ENCODE data around the gene SYNDIG1. TPM values are rescaled to one million over a fixed set of nuclear protein-coding genes. Genes with fewer than 3 reads are reported as not detected.

Gene SYNDIG1
- 1.9 TPM for polyA plus RNA-seq (2013, experiment 1 of 2)
- polyA plus RNA-seq (2013, experiment 2 of 2) = 1.7 TPM

GRCh38 chr20:24469116-24469893, at the start of gene SYNDIG1:
SYNDIG1 (plus strand) TSS chr20:24469629; CDS start chr20:24543098, 73,469 bp downstream.
- Histone ChIP-seq H2BK5ac (ENCODE audit: low read length) (peak within 1 kb of the TSS; percentile 68), H3K4ac (ENCODE audit: low read depth, low read length) (peak within 1 kb of the TSS; percentile 90), H4K8ac (ENCODE audit: low read depth, low read length) (no peak within 1 kb of the TSS), H2BK15ac (replicated peaks; ENCODE audit: low read depth) (peak within 1 kb of the TSS; percentile 0), H3K36me3 (ENCODE audit: control insufficient read depth, insufficient read depth, low read length) (no peaks in the 10 kb centered on the region), H3K4me3 (ENCODE audit: low read length) (peak within 1 kb of the TSS; percentile 83), H3K79me1 (ENCODE audit: low read length) (peaks cover 15% of the 10 kb centered on the region), H3K79me2 (ENCODE audit: control insufficient read depth, insufficient read depth, low read length) (peaks cover 27% of the 10 kb centered on the region), H3K4me1 (ENCODE audit: control insufficient read depth, low read depth, low read length) (peaks cover 20% of the 10 kb centered on the region), H3K4me2 (ENCODE audit: low read length) (peak within 1 kb of the TSS; percentile 100), H3K27ac (ENCODE audit: low read depth, low read length) (peak within 1 kb of the TSS; percentile 48), H2BK120ac (ENCODE audit: low read depth, low read length) (peak within 1 kb of the TSS; percentile 14), H3K23ac (ENCODE audit: low read length) (peak within 1 kb of the TSS; percentile 99), H3K56ac (ENCODE audit: low read length) (peak within 1 kb of the TSS; percentile 84), H2AK5ac (ENCODE audit: low read length) (no peak within 1 kb of the TSS), H4K5ac (ENCODE audit: low read length) (no peak within 1 kb of the TSS), H3K27me3 (ENCODE audit: insufficient read depth, low read length, poor library complexity) (no peaks in the 10 kb centered on the region), H3K18ac (ENCODE audit: low read length) (peak within 1 kb of the TSS; percentile 24), H3K9ac (ENCODE audit: low read length) (peak within 1 kb of the TSS; percentile 71)
- WGBS (ENCODE audit: extremely low coverage, insufficient coverage, low lambda C conversion rate) = no CpG with 5 or more reads among the region's 91 CpGs
- peak; percentile 90 for DNase-seq

GRCh38 chr20:24419786-24420185, 49.6 kb upstream of the SYNDIG1 start:
- H2BK120ac ChIP-seq (ENCODE audit: low read depth, low read length) = no peak overlapping the region
- H3K4me1 ChIP-seq (ENCODE audit: control insufficient read depth, low read depth, low read length) = no peaks in the 10 kb centered on the region
- no peak overlapping the region for H3K4me2 ChIP-seq (ENCODE audit: low read length)
- no peaks in the 10 kb centered on the region for H3K27me3 ChIP-seq (ENCODE audit: insufficient read depth, low read length, poor library complexity)
- H3K9ac ChIP-seq (ENCODE audit: low read length) = no peak overlapping the region
- no peak overlapping the region for H4K5ac ChIP-seq (ENCODE audit: low read length)
- no peak overlapping the region for H3K27ac ChIP-seq (ENCODE audit: low read depth, low read length)
- peak; percentile 70 for DNase-seq
- H3K4ac ChIP-seq (ENCODE audit: low read depth, low read length) = no peak overlapping the region
- no peaks in the 10 kb centered on the region for H3K79me2 ChIP-seq (ENCODE audit: control insufficient read depth, insufficient read depth, low read length)
- no peak overlapping the region for H2BK15ac ChIP-seq (replicated peaks; ENCODE audit: low read depth)
- no peak overlapping the region for H2AK5ac ChIP-seq (ENCODE audit: low read length)
- no peaks in the 10 kb centered on the region for H3K79me1 ChIP-seq (ENCODE audit: low read length)
- H2BK5ac ChIP-seq (ENCODE audit: low read length) = no peak overlapping the region
- no peak overlapping the region for H3K23ac ChIP-seq (ENCODE audit: low read length)
- H3K4me3 ChIP-seq (ENCODE audit: low read length) = no peak overlapping the region
- H4K8ac ChIP-seq (ENCODE audit: low read depth, low read length) = no peak overlapping the region
- H3K56ac ChIP-seq (ENCODE audit: low read length) = no peak overlapping the region
- no peak overlapping the region for H3K18ac ChIP-seq (ENCODE audit: low read length)
- no peaks in the 10 kb centered on the region for H3K36me3 ChIP-seq (ENCODE audit: control insufficient read depth, insufficient read depth, low read length)
- WGBS (ENCODE audit: extremely low coverage, insufficient coverage, low lambda C conversion rate) = no CpG with 5 or more reads among the region's 6 CpGs

- no peaks in the 10 kb centered on the region for H3K4me1 ChIP-seq (ENCODE audit: control insufficient read depth, low read depth, low read length)
- H3K56ac ChIP-seq (ENCODE audit: low read length) = no peak overlapping the region
- H3K79me1 ChIP-seq (ENCODE audit: low read length) = no peaks in the 10 kb centered on the region
- H3K4me3 ChIP-seq (ENCODE audit: low read length) = no peak overlapping the region
- no peak overlapping the region for H3K4ac ChIP-seq (ENCODE audit: low read depth, low read length)
- no CpG with 5 or more reads among the region's 4 CpGs for WGBS (ENCODE audit: extremely low coverage, insufficient coverage, low lambda C conversion rate)
- H3K27me3 ChIP-seq (ENCODE audit: insufficient read depth, low read length, poor library complexity) = no peaks in the 10 kb centered on the region
- H3K36me3 ChIP-seq (ENCODE audit: control insufficient read depth, insufficient read depth, low read length) = no peaks in the 10 kb centered on the region
- H3K4me2 ChIP-seq (ENCODE audit: low read length) = no peak overlapping the region
- no peak overlapping the region for H3K23ac ChIP-seq (ENCODE audit: low read length)
- DNase-seq = no peak
- H3K9ac ChIP-seq (ENCODE audit: low read length) = no peak overlapping the region
- H4K5ac ChIP-seq (ENCODE audit: low read length) = no peak overlapping the region
- no peak overlapping the region for H2BK5ac ChIP-seq (ENCODE audit: low read length)
- no peak overlapping the region for H3K27ac ChIP-seq (ENCODE audit: low read depth, low read length)
- H3K79me2 ChIP-seq (ENCODE audit: control insufficient read depth, insufficient read depth, low read length) = no peaks in the 10 kb centered on the region
- H4K8ac ChIP-seq (ENCODE audit: low read depth, low read length) = no peak overlapping the region
- no peak overlapping the region for H2BK120ac ChIP-seq (ENCODE audit: low read depth, low read length)
- H3K18ac ChIP-seq (ENCODE audit: low read length) = no peak overlapping the region
- H2AK5ac ChIP-seq (ENCODE audit: low read length) = no peak overlapping the region
- H2BK15ac ChIP-seq (replicated peaks; ENCODE audit: low read depth) = no peak overlapping the region
Observed at GRCh38 chr20:24420567-24420966, 48.9 kb upstream of the SYNDIG1 start.

- DNase-seq = no peak
- Histone ChIP-seq H3K56ac (ENCODE audit: low read length) (no peak overlapping the region), H2BK120ac (ENCODE audit: low read depth, low read length) (no peak overlapping the region), H3K27ac (ENCODE audit: low read depth, low read length) (no peak overlapping the region), H3K4me3 (ENCODE audit: low read length) (no peak overlapping the region), H4K8ac (ENCODE audit: low read depth, low read length) (no peak overlapping the region), H3K79me2 (ENCODE audit: control insufficient read depth, insufficient read depth, low read length) (no peaks in the 10 kb centered on the region), H2AK5ac (ENCODE audit: low read length) (no peak overlapping the region), H2BK15ac (replicated peaks; ENCODE audit: low read depth) (no peak overlapping the region), H4K5ac (ENCODE audit: low read length) (no peak overlapping the region), H3K18ac (ENCODE audit: low read length) (no peak overlapping the region), H2BK5ac (ENCODE audit: low read length) (no peak overlapping the region), H3K23ac (ENCODE audit: low read length) (no peak overlapping the region), H3K9ac (ENCODE audit: low read length) (no peak overlapping the region), H3K79me1 (ENCODE audit: low read length) (no peaks in the 10 kb centered on the region), H3K4ac (ENCODE audit: low read depth, low read length) (no peak overlapping the region), H3K36me3 (ENCODE audit: control insufficient read depth, insufficient read depth, low read length) (no peaks in the 10 kb centered on the region), H3K27me3 (ENCODE audit: insufficient read depth, low read length, poor library complexity) (no peaks in the 10 kb centered on the region), H3K4me2 (ENCODE audit: low read length) (no peak overlapping the region), H3K4me1 (ENCODE audit: control insufficient read depth, low read depth, low read length) (no peaks in the 10 kb centered on the region)
- no CpG with 5 or more reads among the region's 9 CpGs for WGBS (ENCODE audit: extremely low coverage, insufficient coverage, low lambda C conversion rate)
Observed at GRCh38 chr20:24421071-24421470, 48.4 kb upstream of the SYNDIG1 start.

- H3K27me3 ChIP-seq (ENCODE audit: insufficient read depth, low read length, poor library complexity) = no peaks in the 10 kb centered on the region
- H4K8ac ChIP-seq (ENCODE audit: low read depth, low read length) = no peak overlapping the region
- no peak overlapping the region for H4K5ac ChIP-seq (ENCODE audit: low read length)
- no peaks in the 10 kb centered on the region for H3K4me1 ChIP-seq (ENCODE audit: control insufficient read depth, low read depth, low read length)
- H3K4me2 ChIP-seq (ENCODE audit: low read length) = no peak overlapping the region
- H3K79me1 ChIP-seq (ENCODE audit: low read length) = no peaks in the 10 kb centered on the region
- H3K36me3 ChIP-seq (ENCODE audit: control insufficient read depth, insufficient read depth, low read length) = no peaks in the 10 kb centered on the region
- WGBS (ENCODE audit: extremely low coverage, insufficient coverage, low lambda C conversion rate) = no CpG with 5 or more reads among the region's 14 CpGs
- no peak overlapping the region for H2AK5ac ChIP-seq (ENCODE audit: low read length)
- no peak overlapping the region for H2BK5ac ChIP-seq (ENCODE audit: low read length)
- no peak overlapping the region for H3K18ac ChIP-seq (ENCODE audit: low read length)
- H3K23ac ChIP-seq (ENCODE audit: low read length) = no peak overlapping the region
- H3K79me2 ChIP-seq (ENCODE audit: control insufficient read depth, insufficient read depth, low read length) = no peaks in the 10 kb centered on the region
- no peak overlapping the region for H3K27ac ChIP-seq (ENCODE audit: low read depth, low read length)
- H3K4me3 ChIP-seq (ENCODE audit: low read length) = no peak overlapping the region
- H2BK15ac ChIP-seq (replicated peaks; ENCODE audit: low read depth) = no peak overlapping the region
- H3K4ac ChIP-seq (ENCODE audit: low read depth, low read length) = no peak overlapping the region
- DNase-seq = no peak
- no peak overlapping the region for H3K56ac ChIP-seq (ENCODE audit: low read length)
- no peak overlapping the region for H2BK120ac ChIP-seq (ENCODE audit: low read depth, low read length)
- H3K9ac ChIP-seq (ENCODE audit: low read length) = no peak overlapping the region
Observed at GRCh38 chr20:24422091-24422760, 47.2 kb upstream of the SYNDIG1 start.

Data from mesendoderm (in vitro differentiated cells).